Subcutaneous adipose tissue (tissue), 4 donors: ENCODE data around the gene ZNF710. TPM values are rescaled to one million over a fixed set of nuclear protein-coding genes. Genes with fewer than 3 reads are reported as not detected.

ENCODE experiments used
- CTCF ChIP-seq: fragments of 450-650 bp; IDR thresholded peaks from one replicate; pipeline ENCODE4 v1.5.1; 2016; ENCODE audit warnings: low read depth, mild to moderate bottlenecking, control low read depth, antibody characterized with exemption, moderate library complexity
- total RNA-seq, 4 donors: library from RNA; depleted of rRNA; stranded (reverse); fragments of >200 nt; gene quantifications; one replicate each; pipeline ENCODE4 v1.1.0, GENCODE V29; 2016

ZNF710 gene
- total RNA-seq, 4 donors from 2014 or later: 5.4 to 8.3 (median 6.1) TPM

- TF ChIP-seq CTCF: no peak
Measured at GRCh38 chr15:90004671-90005070, 3.5 kb downstream of the ZNF710 start.

GRCh38 chr15:90006217-90007075, 5.3 kb downstream of the ZNF710 start:
- TF ChIP-seq CTCF: no peak

- TF ChIP-seq CTCF: no peak
Measured at GRCh38 chr15:90007076-90007460, 5.9 kb downstream of the ZNF710 start.

- no peak for TF ChIP-seq CTCF
Measured at GRCh38 chr15:90008607-90009006, 7.5 kb downstream of the ZNF710 start.

- TF ChIP-seq CTCF: no peak
Measured at GRCh38 chr15:90009301-90010022, 8.3 kb downstream of the ZNF710 start.

- no peak for TF ChIP-seq CTCF
Measured at GRCh38 chr15:90011705-90012104, 10.6 kb downstream of the ZNF710 start.

- no peak for TF ChIP-seq CTCF
Measured at GRCh38 chr15:90013503-90013937, 12.4 kb downstream of the ZNF710 start.
